Measurements from ENCODE around the gene FOSL2.

FOSL2 gene

DNA sequence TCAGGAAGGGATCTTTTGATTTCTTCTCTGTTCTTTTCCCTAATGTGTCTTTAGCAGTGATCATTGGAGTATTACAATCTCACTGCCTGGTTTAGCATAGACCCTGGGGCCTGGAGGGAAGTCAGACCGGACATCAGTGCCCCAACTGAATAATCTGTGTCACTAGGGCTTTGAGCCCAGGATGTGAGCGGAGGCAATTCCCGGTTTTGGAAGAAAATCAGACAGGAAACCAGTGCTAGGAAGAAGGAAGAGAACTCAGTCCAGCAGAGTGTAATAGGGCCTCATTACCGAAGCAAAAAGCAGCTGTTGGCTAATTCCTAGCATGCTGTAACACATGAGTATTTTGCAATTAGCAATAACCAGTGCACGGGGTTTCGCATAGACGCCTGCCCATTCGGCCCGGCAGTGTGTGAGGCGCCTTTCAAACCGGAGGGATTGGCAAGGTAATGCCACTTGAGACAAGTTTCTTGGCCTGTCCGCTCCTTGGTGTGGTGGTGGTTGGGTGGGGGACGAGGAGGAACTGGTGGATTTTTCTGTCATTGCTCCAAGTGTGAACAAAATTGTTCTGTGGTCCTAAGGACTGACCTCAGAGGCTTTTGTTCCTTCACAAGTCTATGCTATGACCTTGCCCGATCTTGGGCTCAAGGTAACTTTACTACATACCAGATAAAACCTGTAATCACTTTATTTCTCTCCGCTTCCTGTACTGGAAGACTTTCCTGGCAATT lies 2.8 kb downstream of the FOSL2 start:
- DNase-seq (ENCODE audit: low read depth): no peak

GRCh38 chr2:28397043-28397381 lies 4.4 kb downstream of the FOSL2 start:
- no peak for DNase-seq (ENCODE audit: low read depth)

DNA sequence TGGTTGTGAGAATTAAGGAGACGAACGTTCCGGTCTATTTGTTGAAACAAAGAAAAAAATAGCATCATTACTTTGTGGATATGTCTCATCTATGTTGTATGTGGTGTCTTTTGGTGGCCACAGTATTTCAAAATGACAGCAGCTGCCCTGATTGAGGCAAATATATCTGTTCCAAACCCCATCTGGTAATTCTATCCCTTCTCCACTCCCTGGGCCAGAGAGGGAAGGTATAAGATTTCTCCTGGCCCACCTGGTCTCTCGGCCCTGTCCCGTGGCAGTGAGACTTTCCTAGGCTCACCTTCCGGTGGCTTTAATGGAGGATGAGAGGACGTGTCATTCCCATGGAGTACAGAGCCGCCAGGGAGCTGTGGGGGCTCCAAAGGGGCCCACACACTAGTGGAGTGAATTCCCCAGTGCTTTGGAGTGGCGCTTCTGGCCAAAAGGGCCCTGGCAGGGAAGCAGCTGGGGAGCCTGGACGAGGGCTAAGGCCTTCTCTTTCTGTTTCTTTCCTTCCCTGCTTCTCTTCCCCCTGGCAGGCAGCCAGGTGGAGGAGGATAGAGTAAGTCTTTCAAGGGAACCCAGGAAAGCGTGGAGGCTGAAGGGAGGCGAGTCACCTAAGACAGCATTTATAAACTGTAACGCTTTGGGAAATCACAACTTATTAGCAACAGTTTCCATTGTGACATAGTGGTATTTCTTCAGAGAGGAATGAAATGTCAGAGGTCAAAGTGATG lies 5.6 kb downstream of the FOSL2 start:
- no peak for DNase-seq (ENCODE audit: low read depth)

DNA sequence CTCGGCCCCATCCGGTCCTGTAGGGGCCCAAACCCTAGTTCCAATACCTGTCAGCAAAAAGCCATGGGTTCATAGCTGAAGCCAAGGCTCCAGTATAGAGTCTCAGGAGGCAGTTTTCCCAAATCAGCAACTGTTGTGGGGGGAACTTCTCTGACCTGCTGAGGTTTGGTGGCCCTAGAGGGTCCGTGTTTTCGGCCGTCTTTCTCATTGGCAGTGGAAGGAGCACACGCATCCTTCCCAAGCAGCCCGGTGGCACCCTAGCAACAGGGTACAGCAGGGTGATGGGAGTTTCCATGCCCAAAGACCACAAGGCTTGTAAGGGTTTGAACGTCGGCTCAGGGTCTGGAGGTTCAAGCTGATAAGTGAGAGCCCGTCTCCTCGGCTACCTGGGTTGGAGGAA lies 6.6 kb downstream of the FOSL2 start:
- DNase-seq (ENCODE audit: low read depth): no peak

DNA sequence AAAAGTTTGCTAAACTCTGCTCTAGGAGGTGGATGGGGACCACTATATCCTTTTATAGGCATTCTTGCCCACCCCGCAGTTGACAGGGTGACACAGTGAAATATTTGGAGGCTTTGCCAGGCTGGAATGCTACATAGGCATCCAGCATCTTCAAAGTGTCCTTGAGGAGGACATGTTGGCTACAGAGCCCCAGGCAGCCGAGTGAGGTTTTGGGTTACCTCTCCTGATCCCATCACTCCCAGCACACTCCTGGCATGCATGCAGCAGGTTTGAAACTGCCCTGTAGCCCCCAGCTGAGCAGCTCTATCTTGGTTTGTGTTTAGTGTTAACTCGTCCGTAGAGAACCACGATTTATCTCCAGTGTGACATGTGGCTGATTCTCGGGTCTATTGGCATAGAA lies 7.3 kb downstream of the FOSL2 start:
- no peak for DNase-seq (ENCODE audit: low read depth)

DNA sequence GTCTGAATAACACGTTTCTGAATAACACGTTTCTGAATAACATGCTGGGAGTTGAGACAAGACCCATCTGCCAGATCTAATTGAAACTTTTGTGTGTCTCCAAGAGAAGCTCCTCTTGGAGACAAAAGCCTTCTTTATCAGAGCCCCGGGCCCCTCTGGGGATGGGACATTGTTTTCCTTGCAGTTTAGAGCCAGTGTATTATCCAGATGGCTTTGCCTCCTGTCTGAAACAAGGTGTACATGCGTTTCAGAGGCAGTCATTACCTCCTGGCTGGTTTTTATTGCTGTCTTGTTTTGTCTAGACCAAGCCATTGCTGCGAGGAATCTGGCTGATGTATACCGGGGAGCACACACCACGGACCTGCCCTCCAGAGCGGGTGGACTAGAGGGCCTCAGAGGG lies 7.8 kb downstream of the FOSL2 start:
- no peak for DNase-seq (ENCODE audit: low read depth)

DNA sequence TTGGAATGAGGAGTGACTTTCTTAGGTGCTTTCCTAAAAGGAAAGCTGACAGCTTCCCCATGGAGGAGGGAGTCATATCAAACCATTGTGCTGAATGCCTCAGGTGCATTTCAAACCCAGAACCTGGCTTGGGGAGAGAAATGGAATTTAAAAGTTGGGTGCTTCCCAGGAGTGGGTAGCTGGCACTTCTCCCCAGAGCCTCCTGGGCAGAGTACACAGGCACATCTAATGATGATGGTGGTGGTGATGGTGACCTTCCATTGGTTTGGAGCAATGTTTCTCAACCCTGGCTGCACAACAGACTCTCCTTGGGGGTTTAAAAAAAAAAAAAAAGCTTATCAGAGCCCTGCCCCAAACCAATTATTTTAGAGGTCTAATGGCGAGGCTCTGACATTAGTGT lies 8.3 kb downstream of the FOSL2 start:
- DNase-seq (ENCODE audit: low read depth): no peak

- no peak for DNase-seq (ENCODE audit: low read depth)
Observed at GRCh38 chr2:28401411-28401810, 8.8 kb downstream of the FOSL2 start.

GRCh38 chr2:28401948-28402550 lies 9.4 kb downstream of the FOSL2 start:
- DNase-seq (ENCODE audit: low read depth): no peak

DNA sequence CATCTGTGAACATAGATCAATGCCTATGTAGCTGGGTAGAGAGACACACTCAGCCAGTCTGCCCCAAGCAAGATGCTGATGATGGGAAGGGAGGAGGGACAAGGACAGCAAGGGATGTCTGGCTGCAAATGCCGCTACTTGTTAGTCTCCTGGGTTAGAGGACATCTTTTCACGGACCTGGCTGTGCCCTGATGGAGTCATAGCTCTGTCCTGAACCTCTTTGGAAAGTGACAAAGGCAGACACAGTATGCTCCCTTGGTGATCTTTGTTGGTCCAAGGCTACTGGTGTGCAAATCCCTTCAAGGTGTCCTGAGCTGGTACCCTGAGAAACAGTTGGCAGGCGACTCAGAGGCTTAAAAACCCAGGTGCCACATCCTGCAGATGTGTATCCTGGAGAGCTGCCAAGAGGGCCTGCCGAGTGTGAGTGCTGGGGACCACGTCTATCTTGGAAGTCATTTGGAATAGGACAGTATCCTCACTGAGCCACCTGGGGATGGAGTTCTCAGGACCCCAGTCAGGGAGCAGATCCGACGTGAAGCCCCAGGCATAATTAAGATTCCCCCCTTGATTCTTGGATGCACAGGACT lies 10.8 kb downstream of the FOSL2 start:
- DNase-seq (ENCODE audit: low read depth): no peak

DNA sequence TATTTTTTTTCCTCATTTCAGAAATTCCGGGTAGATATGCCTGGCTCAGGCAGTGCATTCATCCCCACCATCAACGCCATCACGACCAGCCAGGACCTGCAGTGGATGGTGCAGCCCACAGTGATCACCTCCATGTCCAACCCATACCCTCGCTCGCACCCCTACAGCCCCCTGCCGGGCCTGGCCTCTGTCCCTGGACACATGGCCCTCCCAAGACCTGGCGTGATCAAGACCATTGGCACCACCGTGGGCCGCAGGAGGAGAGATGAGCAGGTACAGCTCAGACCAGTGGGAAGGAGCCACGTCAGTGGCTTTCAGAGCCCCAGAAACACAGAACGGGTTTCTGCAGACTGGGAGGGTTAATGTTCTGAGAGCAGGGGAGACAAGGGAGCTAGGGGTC lies 11.4 kb downstream of the FOSL2 start:
- DNase-seq (ENCODE audit: low read depth): no peak

DNA sequence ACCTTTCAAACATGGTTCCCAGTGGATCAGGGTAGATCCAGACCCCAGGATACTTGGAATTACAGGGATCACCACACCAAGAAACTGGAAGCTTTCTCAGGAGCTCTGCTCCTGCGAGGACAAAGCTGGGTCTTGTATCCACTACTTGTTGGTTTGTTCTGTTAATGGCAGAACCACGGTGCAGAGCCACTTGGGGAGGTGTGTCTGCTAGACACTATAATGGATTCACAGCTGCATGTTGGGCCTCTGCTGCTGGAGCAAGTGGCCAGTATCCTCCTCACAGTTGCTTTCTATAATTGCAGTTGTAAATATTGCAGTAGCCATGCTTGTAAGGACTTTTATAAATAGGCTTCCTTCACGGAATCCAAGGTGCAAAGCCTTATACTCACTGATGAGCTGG lies 12.9 kb downstream of the FOSL2 start:
- DNase-seq (ENCODE audit: low read depth): no peak

- DNase-seq (ENCODE audit: low read depth): no peak
Observed at GRCh38 chr2:28406276-28407096, 13.8 kb downstream of the FOSL2 start.

DNA sequence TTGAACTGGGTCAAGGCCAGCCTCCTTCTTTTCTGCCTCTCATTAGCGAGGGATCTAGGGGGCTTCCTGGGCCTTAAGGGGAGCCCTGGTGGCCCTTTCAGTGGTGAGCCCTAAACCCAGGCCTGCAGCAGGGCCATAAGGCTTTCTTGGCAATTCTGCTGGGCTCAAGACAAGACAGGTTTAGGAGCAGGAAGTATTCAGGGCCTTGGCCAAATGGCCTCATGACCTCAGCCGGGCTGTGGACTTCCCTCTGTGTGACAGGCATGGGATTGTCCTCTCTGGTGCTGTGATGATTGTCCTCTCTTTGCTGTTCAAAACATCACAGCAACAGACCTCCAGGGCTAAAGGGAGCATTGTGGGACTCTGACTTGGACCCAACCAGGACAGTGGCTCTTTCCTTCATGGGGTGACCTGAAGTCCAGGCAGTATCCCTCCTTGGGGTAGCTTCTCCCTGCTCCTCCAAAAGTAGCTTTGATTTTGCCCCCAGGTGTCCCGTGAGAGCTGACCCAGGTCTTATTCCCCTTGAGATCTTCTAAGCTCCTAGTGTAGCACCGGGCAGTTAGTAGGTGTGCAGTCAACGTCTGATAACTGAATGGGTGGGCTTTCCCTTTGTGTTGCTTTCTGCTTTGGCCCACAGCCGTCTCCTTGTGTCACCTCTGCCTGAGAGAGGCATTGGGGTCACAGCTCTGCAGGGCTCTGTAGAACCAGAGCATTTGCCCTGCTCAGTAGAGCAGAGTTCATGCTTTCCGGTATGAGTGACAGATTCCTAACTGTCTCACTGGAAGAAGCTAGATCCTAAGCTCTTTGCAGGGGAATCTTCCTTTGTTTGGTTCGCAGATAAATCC lies 14.7 kb downstream of the FOSL2 start:
- DNase-seq (ENCODE audit: low read depth): no peak

- DNase-seq (ENCODE audit: low read depth): no peak
Observed at GRCh38 chr2:28407976-28408690, 15.5 kb downstream of the FOSL2 start.

GRCh38 chr2:28408764-28409599 lies 16.3 kb downstream of the FOSL2 start:
- peak; percentile 59 for DNase-seq (ENCODE audit: low read depth)

- DNase-seq (ENCODE audit: low read depth): no peak
Observed at GRCh38 chr2:28411166-28411755, 18.6 kb downstream of the FOSL2 start.

DNA sequence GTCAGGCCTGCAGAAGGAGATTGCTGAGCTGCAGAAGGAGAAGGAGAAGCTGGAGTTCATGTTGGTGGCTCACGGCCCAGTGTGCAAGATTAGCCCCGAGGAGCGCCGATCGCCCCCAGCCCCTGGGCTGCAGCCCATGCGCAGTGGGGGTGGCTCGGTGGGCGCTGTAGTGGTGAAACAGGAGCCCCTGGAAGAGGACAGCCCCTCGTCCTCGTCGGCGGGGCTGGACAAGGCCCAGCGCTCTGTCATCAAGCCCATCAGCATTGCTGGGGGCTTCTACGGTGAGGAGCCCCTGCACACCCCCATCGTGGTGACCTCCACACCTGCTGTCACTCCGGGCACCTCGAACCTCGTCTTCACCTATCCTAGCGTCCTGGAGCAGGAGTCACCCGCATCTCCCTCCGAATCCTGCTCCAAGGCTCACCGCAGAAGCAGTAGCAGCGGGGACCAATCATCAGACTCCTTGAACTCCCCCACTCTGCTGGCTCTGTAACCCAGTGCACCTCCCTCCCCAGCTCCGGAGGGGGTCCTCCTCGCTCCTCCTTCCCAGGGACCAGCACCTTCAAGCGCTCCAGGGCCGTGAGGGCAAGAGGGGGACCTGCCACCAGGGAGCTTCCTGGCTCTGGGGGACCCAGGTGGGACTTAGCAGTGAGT lies 19.4 kb downstream of the FOSL2 start:
- DNase-seq (ENCODE audit: low read depth): no peak

- DNase-seq (ENCODE audit: low read depth): no peak
Observed at GRCh38 chr2:28412625-28413151, 20.0 kb downstream of the FOSL2 start.

Measured in stimulated activated CD8-positive, alpha-beta memory T cell treated with anti-CD3 and anti-CD28 coated beads, Interleukin-15, amount 100 ng/mL, for 1 hour (primary cell).